WTC11 (cell line): Measurements from ENCODE around the gene WLS. TPM values are rescaled to one million over a fixed set of nuclear protein-coding genes. Genes with fewer than 3 reads are reported as not detected.

ENCODE experiments used
- ATAC-seq: fragments of 200-7000 bp; cut with Tn5 transposase; 2 replicates; pipeline ENCODE4 v1.10.0; 2021; ENCODE audit warnings: mild to moderate bottlenecking, moderate library complexity
- CTCF ChIA-PET: fragments of 300-600 bp; sonication (Branson Sonifier 250); formaldehyde crosslinking; loops from one replicate; lab custom pipeline; 2021; ENCODE audit warnings: antibody characterized with exemption; lab: Charles Lee
- POLR2A ChIA-PET: fragments of 350-600 bp; sonication (Branson Sonifier 250); formaldehyde crosslinking; loops from one replicate; lab custom pipeline; 2021; ENCODE audit warnings: antibody characterized with exemption; lab: Charles Lee
- DNase-seq: peaks from one replicate; pipeline ENCODE4 v3.0.0; 2021; ENCODE audit warnings: low spot score
- H3K27ac Mint-ChIP-seq: 2 replicates; pipeline ENCODE4 v1.8.0; 2021; ENCODE audit warnings: mixed read lengths
- H3K27me3 Mint-ChIP-seq: 2 replicates; pipeline ENCODE4 v1.8.0; 2021; ENCODE audit warnings: low read depth, mild to moderate bottlenecking, moderate library complexity, mixed read lengths
- H3K36me3 Mint-ChIP-seq: 2 replicates; pipeline ENCODE4 v1.8.0; 2021; ENCODE audit warnings: mixed read lengths
- H3K4me1 Mint-ChIP-seq: 2 replicates; pipeline ENCODE4 v1.8.0; 2022; ENCODE audit warnings: mixed read lengths
- H3K4me3 Mint-ChIP-seq: 2 replicates; pipeline ENCODE4 v1.8.0; 2021; ENCODE audit warnings: mild to moderate bottlenecking, moderate library complexity, mixed read lengths
- H3K9me3 Mint-ChIP-seq: 2 replicates; pipeline ENCODE4 v1.8.0; 2021; ENCODE audit warnings: mixed read lengths
- FOXJ3 ChIP-seq: sonication (generic); formaldehyde crosslinking; IDR thresholded peaks from 2 replicates; pipeline ENCODE4 v1.9.0; 2021; ENCODE audit warnings: missing genetic modification reagents, mild to moderate bottlenecking, borderline replicate concordance
- FOXP4 ChIP-seq: sonication (generic); formaldehyde crosslinking; IDR thresholded peaks from 2 replicates; pipeline ENCODE4 v1.8.0; 2022; ENCODE audit warnings: mild to moderate bottlenecking, missing genetic modification reagents
- HMGXB4 ChIP-seq: sonication (generic); formaldehyde crosslinking; IDR thresholded peaks from 2 replicates; pipeline ENCODE4 v1.8.1; 2023; ENCODE audit warnings: mild to moderate bottlenecking, moderate library complexity, missing genetic modification reagents
- MLX ChIP-seq: sonication (generic); formaldehyde crosslinking; IDR thresholded peaks from 2 replicates; pipeline ENCODE4 v1.8.1; 2023; ENCODE audit warnings: mild to moderate bottlenecking, missing genetic modification reagents, moderate library complexity
- RORB ChIP-seq: fragments of 250-450 bp; sonication (Bioruptor Pico); IDR thresholded peaks from 2 replicates; pipeline ENCODE4 v1.9.0; 2021; ENCODE audit warnings: mild to moderate bottlenecking
- SMAD4 ChIP-seq: sonication (generic); formaldehyde crosslinking; IDR thresholded peaks from 2 replicates; pipeline ENCODE4 v1.8.0; 2022; ENCODE audit warnings: mild to moderate bottlenecking, missing genetic modification reagents
- ZNF425 ChIP-seq: fragments of 250-450 bp; sonication (Bioruptor Pico); conservative IDR thresholded peaks from 2 replicates; pipeline ENCODE4 v1.9.0; 2021; ENCODE audit warnings: mild to moderate bottlenecking
- total RNA-seq: library from RNA; stranded (reverse); gene quantifications from 3 replicates; pipeline ENCODE4 v1.2.3, GENCODE V29; 2021

The WLS gene
- total RNA-seq, 1 experiment from 2014 or later = 4.5 TPM

- TF ChIP-seq RORB (CRISPR knock-in tag) (no peak), SMAD4 (CRISPR knock-in tag) (no peak)
- TF ChIP-seq, all 79 proteins: peak for 0
Observed at GRCh38 chr1:68112835-68113243, 119.5 kb downstream of the WLS start (continued).

GRCh38 chr1:68111519-68112436 is 120.5 kb downstream of the WLS start:
- no peak overlapping the region for H3K27ac Mint-ChIP-seq
- H3K9me3 Mint-ChIP-seq = no peaks in the 10 kb centered on the region

More at GRCh38 chr1:68111519-68112436, 120.5 kb downstream of the WLS start:
- H3K36me3 Mint-ChIP-seq = no peaks in the 10 kb centered on the region
- H3K4me3 Mint-ChIP-seq = no peak overlapping the region
- ATAC-seq = peak; percentile 80
- H3K27me3 Mint-ChIP-seq = no peaks in the 10 kb centered on the region
- POLR2A ChIA-PET = no interaction called here
- peak; percentile 17 for DNase-seq
- peaks cover 10% of the 10 kb centered on the region for H3K4me1 Mint-ChIP-seq
- CTCF ChIA-PET = interaction anchor here (1.5 kb wide), 1 partner anchor 55 kb away, joined by 4 read pairs; no protein-coding TSS in a partner anchor
- no peak for TF ChIP-seq FOXP4
- no peak for TF ChIP-seq FOXJ3 (CRISPR knock-in tag)
- TF ChIP-seq MLX = no peak
- TF ChIP-seq ZNF425 (CRISPR knock-in tag) = no peak
- TF ChIP-seq HMGXB4 = no peak
